GM19099 (cell line): ENCODE results near the gene LDLRAD3.

Experiments used
- POLR2A ChIP-seq: IDR thresholded peaks from 3 replicates; pipeline ENCODE4 v1.6.1; 2011; ENCODE audit warnings: low read depth; ENCODE audit not compliant: insufficient read length; ENCODE audit errors: extremely low read depth

The LDLRAD3 gene

DNA sequence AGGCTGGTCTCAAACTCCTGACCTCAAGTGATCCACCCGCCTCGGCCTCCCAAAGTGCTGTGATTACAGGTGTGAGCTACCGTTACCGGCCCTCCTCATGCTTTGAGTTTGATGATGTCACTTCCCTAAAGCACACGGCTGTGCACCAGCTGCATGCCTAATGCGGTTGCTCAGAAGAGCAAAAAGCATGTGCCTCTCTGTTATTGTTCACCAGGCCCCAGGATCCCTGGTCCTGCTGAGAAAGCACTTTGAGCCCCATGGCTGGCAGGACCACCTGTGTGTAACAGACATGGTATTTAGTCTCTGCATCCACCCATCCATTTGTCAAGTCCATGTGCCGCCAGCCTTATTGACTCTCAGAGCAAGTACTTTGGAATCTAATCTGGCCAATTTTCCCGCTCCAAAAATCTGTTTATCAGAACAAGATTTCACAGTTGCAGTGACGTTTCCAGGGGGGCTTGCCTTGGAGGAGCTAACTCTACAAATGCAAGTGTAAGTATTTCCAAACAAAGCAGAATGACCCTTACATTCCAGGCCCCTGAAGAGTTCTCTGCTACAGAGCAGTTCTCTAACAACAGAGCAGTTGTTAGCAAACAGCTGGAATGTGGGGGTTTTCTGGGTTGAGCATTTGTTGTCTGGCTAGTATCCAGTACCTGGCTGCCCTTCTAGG, 89.4 kb downstream of the LDLRAD3 start:
- no peak for TF ChIP-seq POLR2A

DNA sequence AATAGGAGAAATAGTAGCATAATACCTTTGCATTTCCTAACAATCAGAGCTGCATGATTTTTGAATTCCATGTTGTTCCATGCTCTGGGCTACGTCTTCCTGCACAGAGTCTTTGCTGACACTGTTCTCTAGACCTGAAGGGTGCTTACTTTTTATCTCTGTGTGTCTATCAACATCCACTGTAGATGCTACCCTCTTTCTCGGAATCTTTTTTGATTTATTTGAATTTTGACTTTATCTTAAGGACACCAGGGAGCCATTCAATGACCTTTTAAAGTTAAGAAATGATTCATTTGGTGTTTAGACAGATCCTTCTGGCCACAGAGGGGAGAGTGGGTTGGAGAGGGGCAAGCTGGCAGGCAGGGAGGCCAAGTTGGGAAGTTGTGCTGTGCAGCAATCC, 90.1 kb downstream of the LDLRAD3 start:
- no peak for TF ChIP-seq POLR2A

DNA sequence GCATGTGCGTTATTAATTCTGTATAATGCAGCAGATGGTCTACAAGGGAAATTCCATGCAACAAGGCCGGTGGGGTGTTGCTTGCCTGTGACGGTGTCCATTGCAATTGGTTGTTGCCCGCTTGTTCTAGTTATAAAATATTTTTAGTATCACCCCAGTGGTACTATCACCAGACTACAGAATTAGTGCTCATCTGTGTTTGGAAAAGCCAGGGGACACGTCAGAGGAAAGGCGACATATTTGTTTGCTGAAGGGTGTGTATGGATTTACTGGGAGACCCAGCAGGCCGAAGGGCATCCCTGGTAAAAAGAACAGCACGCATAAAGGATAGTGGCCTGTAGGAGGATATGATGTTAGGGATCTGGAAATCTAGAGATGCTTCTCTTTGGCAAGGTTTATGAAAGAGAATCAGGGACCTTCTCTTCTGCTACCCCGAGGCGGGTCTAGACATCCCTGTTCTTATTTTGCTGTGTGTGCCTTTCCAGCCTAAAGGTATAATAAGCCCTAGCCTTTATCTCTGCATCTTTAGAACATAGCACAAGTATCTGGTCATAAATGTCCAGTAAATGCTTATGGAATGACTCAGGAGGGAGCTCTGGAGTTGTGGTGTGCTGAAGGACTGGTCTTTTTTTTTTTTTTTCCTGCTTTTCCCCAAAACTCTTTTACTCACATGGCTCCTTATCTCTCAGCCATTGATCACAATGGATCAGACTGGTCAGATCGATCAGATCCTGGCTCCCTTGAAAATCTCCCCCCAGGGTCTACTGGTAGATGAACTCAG, 90.9 kb downstream of the LDLRAD3 start:
- TF ChIP-seq POLR2A: no peak

DNA sequence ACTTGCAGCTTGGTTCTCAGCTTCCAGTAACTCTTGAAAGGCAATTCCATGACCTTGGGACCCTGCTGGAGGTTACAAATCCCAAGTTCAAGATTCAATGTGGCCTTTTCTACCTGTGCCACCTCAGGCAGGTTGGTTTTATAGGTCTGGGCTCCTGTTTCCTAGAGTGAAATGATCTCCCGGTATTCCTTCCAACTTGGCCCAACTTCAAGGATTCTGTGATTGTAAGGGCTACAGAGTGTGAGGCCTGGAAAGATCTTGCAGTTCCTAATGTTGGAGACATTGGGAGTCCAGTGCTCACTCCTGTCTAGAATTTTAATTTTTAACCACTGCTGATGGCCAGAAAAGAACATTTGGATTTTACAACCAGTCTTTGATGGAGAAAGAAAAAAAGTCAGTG, 91.6 kb downstream of the LDLRAD3 start:
- no peak for TF ChIP-seq POLR2A

DNA sequence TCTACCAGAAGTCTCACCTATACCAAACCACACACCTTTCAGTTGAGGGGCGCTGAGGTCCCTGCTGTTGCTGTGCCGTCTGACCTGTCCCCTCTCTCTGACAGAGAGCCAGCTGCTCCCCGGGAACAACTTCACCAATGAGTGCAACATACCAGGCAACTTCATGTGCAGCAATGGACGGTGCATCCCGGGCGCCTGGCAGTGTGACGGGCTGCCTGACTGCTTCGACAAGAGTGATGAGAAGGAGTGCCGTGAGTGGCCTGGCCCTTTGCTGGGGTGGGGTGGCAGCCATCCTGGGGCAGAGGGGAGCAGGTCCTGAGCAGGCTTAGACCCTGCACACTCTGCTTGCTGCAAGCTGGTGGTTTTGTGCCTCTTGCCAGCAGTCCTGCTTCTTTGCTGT, 92.1 kb downstream of the LDLRAD3 start:
- no peak for TF ChIP-seq POLR2A

DNA sequence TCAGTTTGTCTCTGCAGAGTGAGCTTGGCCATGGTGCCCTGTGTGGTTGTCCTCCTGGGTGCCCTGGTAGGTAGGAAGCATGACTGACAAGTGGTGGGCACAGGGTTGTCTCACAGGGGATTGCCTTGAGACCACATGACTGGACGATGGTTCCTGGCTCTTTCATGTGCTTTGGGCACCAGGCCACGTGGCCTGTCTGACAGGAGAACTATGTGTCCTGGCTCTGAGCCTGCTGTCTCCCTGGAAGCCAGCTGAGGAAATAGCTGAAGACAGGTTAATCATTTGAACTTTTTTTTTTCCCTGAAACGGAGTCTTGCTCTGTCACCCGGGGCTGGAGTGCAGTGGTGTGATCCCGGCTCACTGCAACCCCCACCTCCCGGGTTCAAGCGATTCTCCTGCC, 93.2 kb downstream of the LDLRAD3 start:
- no peak for TF ChIP-seq POLR2A

DNA sequence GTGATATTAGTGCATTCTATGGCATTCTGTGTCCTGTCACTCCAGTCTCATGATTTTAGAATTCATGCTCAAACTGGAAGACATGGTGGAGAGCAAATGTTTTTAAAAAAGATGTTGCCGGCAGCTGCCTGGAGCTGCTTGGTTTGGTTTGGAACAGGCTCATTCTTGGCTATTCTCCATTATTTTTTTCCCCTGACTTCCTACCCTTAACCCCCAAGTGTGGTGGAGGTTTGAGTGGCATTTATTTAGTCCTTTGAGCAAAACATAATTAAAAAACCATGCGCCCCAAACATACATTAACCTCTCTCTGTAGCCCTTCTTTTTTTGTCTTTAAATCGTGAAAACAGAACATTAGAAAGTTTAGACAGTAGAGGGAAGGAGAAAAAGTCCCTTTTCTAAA, 94.7 kb downstream of the LDLRAD3 start:
- TF ChIP-seq POLR2A: no peak

DNA sequence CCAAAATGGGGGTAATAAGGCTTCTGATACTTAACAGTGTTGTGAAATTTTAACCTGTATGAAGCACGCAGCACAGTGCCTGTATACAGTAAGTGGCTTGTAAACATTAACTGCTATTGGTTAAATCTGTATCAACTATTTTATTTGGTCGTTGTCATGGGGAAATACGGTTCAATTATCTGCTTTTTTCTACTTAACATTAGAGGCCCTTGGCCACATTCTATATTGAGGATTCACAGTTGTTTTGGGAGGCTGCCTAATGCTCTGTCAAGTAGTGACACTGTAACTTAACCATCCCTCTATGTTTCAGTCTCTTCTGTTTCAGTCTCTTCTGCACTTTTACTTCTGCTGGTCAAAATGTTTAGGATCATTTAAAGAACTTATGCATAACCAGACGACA, 95.6 kb downstream of the LDLRAD3 start:
- no peak for TF ChIP-seq POLR2A

DNA sequence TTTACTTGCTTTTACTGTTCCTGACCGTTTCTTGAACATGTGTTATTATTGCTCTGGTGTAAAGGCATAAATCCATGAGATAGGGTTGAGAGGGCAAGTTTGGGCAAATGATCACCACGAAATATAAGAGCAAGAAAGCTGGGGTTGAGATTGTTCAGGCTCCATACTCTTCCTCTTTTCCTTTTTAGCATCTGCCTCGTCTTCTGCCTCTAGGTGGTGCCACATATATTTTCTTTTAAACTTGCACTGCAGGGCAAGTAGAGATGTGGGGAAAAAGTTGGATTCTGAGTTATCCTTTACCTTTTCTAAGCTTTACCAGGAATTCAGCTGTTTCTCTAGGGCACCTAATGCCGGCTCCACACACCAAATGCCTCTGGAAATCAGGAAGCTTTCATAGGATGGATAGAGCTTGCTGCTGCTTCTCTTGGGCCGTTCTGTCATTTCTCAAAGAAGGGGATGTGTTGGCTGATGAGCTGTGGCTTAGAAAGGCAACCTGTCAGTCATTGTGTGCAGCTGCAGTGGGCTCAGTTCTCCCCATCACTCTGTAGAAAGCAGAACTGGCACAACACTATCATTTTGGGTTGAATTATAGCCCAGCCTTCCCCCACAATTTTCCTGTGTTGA, 98.2 kb downstream of the LDLRAD3 start:
- no peak for TF ChIP-seq POLR2A

DNA sequence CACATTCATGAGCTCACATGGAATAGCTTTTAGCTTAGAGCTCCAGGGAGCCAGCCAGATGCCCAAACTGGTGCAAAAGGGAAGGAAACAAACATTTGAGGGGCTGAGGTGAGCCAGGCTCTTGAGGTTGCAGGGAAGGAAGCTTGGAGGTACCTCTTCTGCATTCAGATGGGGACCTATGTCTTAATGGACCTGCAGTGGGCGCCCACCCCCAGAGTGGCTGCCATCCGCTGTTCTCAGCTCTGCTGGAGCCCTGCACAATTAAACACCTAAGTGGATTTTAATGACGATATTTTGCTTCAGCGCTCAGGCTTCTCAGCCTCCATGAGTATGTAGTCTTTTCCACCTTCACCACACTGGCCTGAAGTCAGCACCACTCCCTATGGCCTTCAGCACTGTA, 100.8 kb downstream of the LDLRAD3 start:
- no peak for TF ChIP-seq POLR2A

DNA sequence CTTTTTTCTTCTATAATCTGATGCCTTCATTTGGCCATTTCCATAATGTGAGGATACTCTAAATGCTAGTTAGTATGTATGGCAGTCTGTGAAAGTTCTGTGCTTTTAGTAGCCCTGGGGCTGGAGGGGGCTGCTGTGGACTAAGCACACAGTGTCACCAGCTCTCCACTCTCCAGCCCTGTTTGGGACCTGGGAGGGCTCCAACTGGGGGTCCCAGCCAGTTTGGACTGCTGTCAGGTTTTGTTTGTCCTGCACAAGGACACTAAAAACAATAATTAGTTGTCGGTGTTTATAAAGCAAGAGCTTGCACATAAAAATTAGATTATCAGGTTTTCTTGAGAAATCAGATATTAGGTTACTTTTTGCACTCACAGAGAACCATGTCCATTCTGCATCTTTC, 103.1 kb downstream of the LDLRAD3 start:
- TF ChIP-seq POLR2A: no peak

DNA sequence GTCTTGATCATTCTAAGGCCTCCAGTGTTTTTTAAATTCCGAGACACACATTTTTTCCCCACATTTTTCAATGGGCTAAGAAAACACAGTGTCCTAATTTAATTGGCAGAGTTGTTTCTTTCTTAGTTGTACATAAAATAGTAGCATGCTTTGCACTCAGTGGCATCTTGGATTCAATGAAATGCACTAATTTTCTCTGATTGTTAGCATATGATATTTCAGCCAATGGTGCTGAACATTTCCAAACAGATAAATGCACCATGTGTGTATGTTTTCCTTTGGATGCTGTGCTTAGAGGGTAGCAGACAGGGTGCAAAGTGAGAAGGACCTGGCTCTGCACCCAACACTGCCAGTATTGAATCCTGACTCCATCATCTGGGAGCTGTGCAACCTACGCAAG, 103.5 kb downstream of the LDLRAD3 start:
- no peak for TF ChIP-seq POLR2A

DNA sequence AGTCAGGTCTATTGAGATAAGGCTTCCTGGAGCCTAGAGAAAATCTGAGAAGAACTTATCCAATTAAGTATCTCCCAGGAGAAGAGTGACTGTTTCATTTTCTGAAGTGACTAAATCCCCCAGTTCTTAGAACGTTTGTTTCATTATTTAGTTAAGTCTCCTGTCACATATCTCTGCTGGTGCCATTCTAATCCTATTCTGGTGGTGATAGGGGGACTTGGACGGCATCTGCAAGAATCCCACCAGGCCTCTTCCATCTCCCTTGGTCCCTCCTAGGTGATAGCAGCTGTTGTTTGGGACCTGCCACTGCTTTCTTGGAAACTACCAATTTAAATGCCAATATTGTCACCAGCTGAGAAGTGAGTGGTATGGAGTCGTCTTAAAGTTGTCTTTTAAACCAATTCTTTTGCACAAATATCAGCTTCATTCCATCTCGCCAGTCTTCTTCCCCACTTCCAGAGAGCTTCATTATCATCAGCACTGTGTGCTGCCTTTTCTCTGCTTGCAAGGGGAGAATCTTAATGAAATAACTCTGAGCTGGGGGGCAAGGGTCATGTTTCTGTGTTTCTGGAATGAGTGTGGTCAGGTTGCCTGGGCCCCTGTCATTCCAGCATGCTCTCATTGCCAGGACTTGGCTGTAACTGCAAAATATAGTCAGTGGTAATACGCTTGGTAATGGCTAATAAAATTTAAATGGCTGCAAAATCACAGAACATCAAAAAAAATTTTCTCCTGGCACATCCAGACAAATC, 104.8 kb downstream of the LDLRAD3 start:
- TF ChIP-seq POLR2A: no peak

DNA sequence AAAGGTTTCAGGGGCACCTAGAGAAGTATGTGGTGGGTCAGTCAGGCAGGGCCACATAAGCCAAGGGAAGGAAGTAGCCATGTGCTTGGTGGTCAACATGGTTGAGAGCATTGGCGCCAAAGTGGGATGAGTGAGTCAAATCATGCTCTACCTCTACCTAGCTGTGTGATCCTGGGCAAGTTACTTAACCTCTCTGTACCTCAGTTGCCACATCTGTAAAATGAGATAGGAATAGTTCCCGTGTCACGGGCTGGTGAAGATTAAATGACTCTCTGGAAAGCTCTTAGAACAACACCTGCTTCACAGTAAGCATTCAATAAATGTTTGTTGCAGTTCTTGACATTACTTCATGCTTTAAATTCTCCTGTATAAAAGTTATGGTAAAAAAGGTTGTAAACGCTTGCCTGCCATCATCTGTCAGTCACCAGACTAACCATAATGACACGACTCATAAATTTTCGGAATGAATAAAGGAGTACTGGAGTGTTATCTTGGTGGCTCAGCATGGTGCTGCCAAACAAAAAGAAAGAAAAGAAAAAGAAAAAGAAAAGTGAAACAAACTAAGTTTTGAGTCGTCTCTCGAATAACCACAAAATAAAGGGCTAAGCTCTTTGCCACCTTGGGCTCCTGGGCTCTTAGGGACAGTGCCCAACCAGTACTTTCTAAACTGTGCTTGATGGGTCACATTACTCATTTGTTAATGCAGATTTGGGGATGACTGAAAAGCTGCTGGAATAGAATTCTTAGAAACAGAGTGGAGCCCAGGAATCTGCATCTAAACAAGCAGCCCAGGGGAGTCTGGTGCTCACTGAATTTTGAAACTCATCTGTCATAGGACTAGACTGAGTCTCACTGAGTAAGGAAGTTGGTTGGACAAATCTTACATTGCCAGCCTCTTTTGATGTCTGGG, 107.6 kb downstream of the LDLRAD3 start:
- no peak for TF ChIP-seq POLR2A
